BLaER1 treated with 17β-estradiol and CSF1 and Interleukin-3, amounts not matched to agents 10 nM and 100 nM (cell line): Measurements from ENCODE around the gene CLTCL1.

Source experiments
- H3K27ac ChIP-seq, 11 experiments: shearing (Covaris generic); formaldehyde crosslinking; 2 replicates each; pipeline ENCODE4 v1.8.1; 2022
- H3K27me3 ChIP-seq, 11 experiments: shearing (Covaris generic); formaldehyde crosslinking; 2 replicates each; pipeline ENCODE4 v1.8.1; 2022
- H3K36me3 ChIP-seq, 11 experiments: shearing (Covaris generic); formaldehyde crosslinking; 2 replicates each; pipeline ENCODE4 v1.8.1; 2022
- H3K4me1 ChIP-seq, 10 experiments: shearing (Covaris generic); formaldehyde crosslinking; 2 replicates each; pipeline ENCODE4 v1.8.1; 2022
- H3K4me2 ChIP-seq, 11 experiments: shearing (Covaris generic); formaldehyde crosslinking; 2 replicates each; pipeline ENCODE4 v1.8.1; 2022
- H3K4me3 ChIP-seq, 10 experiments: shearing (Covaris generic); formaldehyde crosslinking; 2 replicates each; pipeline ENCODE4 v1.8.1; 2022
- H3K9ac ChIP-seq, 11 experiments: shearing (Covaris generic); formaldehyde crosslinking; 2 replicates each; pipeline ENCODE4 v1.8.1; 2022
- H3K9me3 ChIP-seq, 11 experiments: shearing (Covaris generic); formaldehyde crosslinking; replicated peaks in 1 of 11; 2 replicates each; pipeline ENCODE4 v1.8.1; 2022
- H4K20me1 ChIP-seq, 11 experiments: shearing (Covaris generic); formaldehyde crosslinking; 2 replicates each; pipeline ENCODE4 v1.8.1; 2022
- Cebpa-rat ChIP-seq, 11 experiments: shearing (Covaris generic); IDR thresholded peaks; 2 replicates each; pipeline ENCODE4 v1.8.1; 2022

CLTCL1 gene

GRCh38 chr22:19181786-19182471 is 109.6 kb downstream of the CLTCL1 start:
- H3K36me3 ChIP-seq = peaks cover 0 to 7% (median 0%) of the 10 kb centered on the region in 11 experiments; a peak in 2 of 22 replicates
- no peaks in the 10 kb centered on the region for H3K27me3 ChIP-seq
- no peak overlapping the region for H3K4me3 ChIP-seq
- H3K4me2 ChIP-seq = peak overlapping the region; percentile 20 to 72 (median 56); a peak in 20 of 22 replicates
- no peak for TF ChIP-seq Cebpa-rat (IDR thresholded peaks at IDR 0.05)
- no peak overlapping the region for H3K27ac ChIP-seq
- peak overlapping the region in 4 of 11 experiments; percentile 10 to 37 (median 28); a peak in 3 of 22 replicates for H3K9ac ChIP-seq
- H3K9me3 ChIP-seq = no peaks in the 10 kb centered on the region
- peaks cover 0 to 37% (median 16%) of the 10 kb centered on the region in 11 experiments; a peak in 17 of 22 replicates for H4K20me1 ChIP-seq
- H3K4me1 ChIP-seq = peaks cover 22 to 39% (median 36%) of the 10 kb centered on the region in 10 experiments

- no peak for TF ChIP-seq Cebpa-rat (IDR thresholded peaks at IDR 0.05)
Observed at GRCh38 chr22:19180740-19181410, 110.6 kb downstream of the CLTCL1 start.

GRCh38 chr22:19180234-19180633 is 111.3 kb downstream of the CLTCL1 start:
- Histone ChIP-seq H3K27me3 (no peaks in the 10 kb centered on the region), H3K9me3 (no peaks in the 10 kb centered on the region), H3K27ac (no peak overlapping the region), H3K4me3 (no peak overlapping the region), H3K4me2 (no peak overlapping the region), H3K9ac (peak overlapping the region in 2 of 11 experiments; percentile 29 to 98; a peak in 1 of 22 replicates), H3K36me3 (peaks cover 0 to 24% (median 6%) of the 10 kb centered on the region in 11 experiments; a peak in 8 of 22 replicates), H4K20me1 (peaks cover 4 to 54% (median 27%) of the 10 kb centered on the region in 11 experiments; a peak in 18 of 22 replicates), H3K4me1 (peaks cover 39 to 56% (median 53%) of the 10 kb centered on the region in 10 experiments)
- no peak for TF ChIP-seq Cebpa-rat (IDR thresholded peaks at IDR 0.05)

More at GRCh38 chr22:19180740-19181410, 110.6 kb downstream of the CLTCL1 start:
- Histone ChIP-seq H3K36me3 (peaks cover 0 to 18% (median 0%) of the 10 kb centered on the region in 11 experiments; a peak in 6 of 22 replicates), H3K27me3 (no peaks in the 10 kb centered on the region), H3K4me3 (no peak overlapping the region), H3K4me1 (peaks cover 33 to 50% (median 46%) of the 10 kb centered on the region in 10 experiments), H3K9me3 (no peaks in the 10 kb centered on the region), H3K4me2 (peak overlapping the region in 1 of 11 experiments; percentile 63; a peak in 1 of 22 replicates), H3K27ac (no peak overlapping the region), H4K20me1 (peaks cover 0 to 48% (median 22%) of the 10 kb centered on the region in 11 experiments; a peak in 17 of 22 replicates), H3K9ac (peak overlapping the region in 1 of 11 experiments; percentile 29; a peak in 2 of 22 replicates)

GRCh38 chr22:19179497-19180048 is 111.9 kb downstream of the CLTCL1 start:
- TF ChIP-seq Cebpa-rat (IDR thresholded peaks at IDR 0.05) = no peak
- Histone ChIP-seq H3K4me2 (peak overlapping the region; percentile 96 to 100 (median 98)), H3K4me3 (peak overlapping the region; percentile 84 to 99 (median 94)), H3K36me3 (peaks cover 0 to 28% (median 10%) of the 10 kb centered on the region in 11 experiments; a peak in 9 of 22 replicates), H3K9me3 (no peaks in the 10 kb centered on the region), H3K4me1 (peaks cover 46 to 63% (median 59%) of the 10 kb centered on the region in 10 experiments), H4K20me1 (peaks cover 8 to 61% (median 33%) of the 10 kb centered on the region in 11 experiments; a peak in 19 of 22 replicates), H3K27me3 (no peaks in the 10 kb centered on the region), H3K9ac (peak overlapping the region in 10 of 11 experiments; percentile 85 to 100 (median 98); a peak in 19 of 22 replicates), H3K27ac (peak overlapping the region in 4 of 11 experiments; percentile 96 to 99 (median 98); a peak in 3 of 22 replicates)

GRCh38 chr22:19178657-19179496 is 112.6 kb downstream of the CLTCL1 start, which contains the start of gene SLC25A1:
TSS of gene SLC25A1 (minus strand) at chr22:19178736. CDS start at chr22:19178673, 63 bp downstream.
- Histone ChIP-seq H3K27ac (peak within 1 kb of the TSS; percentile 83 to 99 (median 96)), H3K27me3 (no peaks in the 10 kb centered on the region), H3K4me1 (peaks cover 53 to 70% (median 66%) of the 10 kb centered on the region in 10 experiments), H4K20me1 (peaks cover 8 to 65% (median 35%) of the 10 kb centered on the region in 11 experiments; a peak in 19 of 22 replicates), H3K9me3 (no peaks in the 10 kb centered on the region), H3K9ac (peak within 1 kb of the TSS; percentile 85 to 100 (median 98)), H3K4me3 (peak within 1 kb of the TSS; percentile 84 to 99 (median 94)), H3K4me2 (peak within 1 kb of the TSS; percentile 96 to 100 (median 98)), H3K36me3 (peaks cover 0 to 28% (median 10%) of the 10 kb centered on the region in 11 experiments; a peak in 10 of 22 replicates)
- TF ChIP-seq Cebpa-rat (IDR thresholded peaks at IDR 0.05) = no peak

- H3K4me3 ChIP-seq = peak overlapping the region; percentile 84 to 99 (median 94)
- H4K20me1 ChIP-seq = peaks cover 8 to 69% (median 39%) of the 10 kb centered on the region in 11 experiments; a peak in 19 of 22 replicates
- no peak for TF ChIP-seq Cebpa-rat (IDR thresholded peaks at IDR 0.05)
- no peaks in the 10 kb centered on the region for H3K27me3 ChIP-seq
- peak overlapping the region; percentile 85 to 100 (median 98) for H3K9ac ChIP-seq
- H3K4me1 ChIP-seq = peaks cover 60 to 77% (median 73%) of the 10 kb centered on the region in 10 experiments
- H3K36me3 ChIP-seq = peaks cover 0 to 31% (median 13%) of the 10 kb centered on the region in 11 experiments; a peak in 10 of 22 replicates
- no peaks in the 10 kb centered on the region for H3K9me3 ChIP-seq
- peak overlapping the region; percentile 83 to 99 (median 96) for H3K27ac ChIP-seq
- H3K4me2 ChIP-seq = peak overlapping the region; percentile 96 to 100 (median 98)
Observed at GRCh38 chr22:19178065-19178656, 113.4 kb downstream of the CLTCL1 start.

- peak overlapping the region; percentile 85 to 100 (median 98) for H3K9ac ChIP-seq
- H3K27ac ChIP-seq = peak overlapping the region; percentile 83 to 99 (median 96)
- peaks cover 65 to 78% (median 76%) of the 10 kb centered on the region in 10 experiments for H3K4me1 ChIP-seq
- H3K36me3 ChIP-seq = peaks cover 0 to 38% (median 13%) of the 10 kb centered on the region in 11 experiments; a peak in 10 of 22 replicates
- no peak for TF ChIP-seq Cebpa-rat (IDR thresholded peaks at IDR 0.05)
- peak overlapping the region; percentile 96 to 100 (median 98) for H3K4me2 ChIP-seq
- H3K9me3 ChIP-seq = no peaks in the 10 kb centered on the region
- no peaks in the 10 kb centered on the region for H3K27me3 ChIP-seq
- H4K20me1 ChIP-seq = peaks cover 8 to 74% (median 46%) of the 10 kb centered on the region in 11 experiments; a peak in 19 of 22 replicates
- H3K4me3 ChIP-seq = peak overlapping the region; percentile 84 to 99 (median 94)
Observed at GRCh38 chr22:19177164-19178064, 114.1 kb downstream of the CLTCL1 start.
